Stimulated activated CD8-positive, alpha-beta memory T cell treated with anti-CD3 and anti-CD28 coated beads, Interleukin-2, amount 100 ng/mL, for 48 hours (primary cell): ENCODE data around the gene TMEM63A.
A peak's percentile ranks its signal among the peaks of the same experiment; 100 is the strongest.
"Not testable (repeated sequence)": the region's sequence is repeated elsewhere in the genome, so short reads cannot be mapped to it uniquely, and the experiment has no call there.

ENCODE experiments used
- DNase-seq, 2 donors: peaks; one replicate each; pipeline ENCODE4 v3.0.0-alpha.2; 2020; ENCODE audit warnings: low read depth in 2 of 2

TMEM63A gene

DNA sequence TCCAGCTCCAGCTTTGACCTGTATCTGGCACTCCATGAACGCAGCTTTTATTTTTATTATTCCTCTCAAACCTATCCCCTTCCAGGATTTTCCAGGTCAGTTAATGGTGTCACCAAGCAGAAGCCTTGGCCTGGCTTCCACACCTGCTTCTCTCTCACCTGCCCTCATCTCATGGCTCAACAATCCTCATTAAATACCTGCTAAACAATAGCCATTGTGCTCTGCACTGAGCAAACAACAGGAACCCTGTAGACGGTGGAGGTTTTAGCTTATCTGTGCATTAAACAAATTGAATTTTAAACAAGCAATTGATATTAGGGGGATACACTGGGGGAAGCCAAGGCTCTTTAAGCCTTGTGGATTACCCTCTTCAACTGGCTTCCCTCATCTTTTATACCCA is 26.6 kb upstream of the TMEM63A start:
- no peak for DNase-seq

DNA sequence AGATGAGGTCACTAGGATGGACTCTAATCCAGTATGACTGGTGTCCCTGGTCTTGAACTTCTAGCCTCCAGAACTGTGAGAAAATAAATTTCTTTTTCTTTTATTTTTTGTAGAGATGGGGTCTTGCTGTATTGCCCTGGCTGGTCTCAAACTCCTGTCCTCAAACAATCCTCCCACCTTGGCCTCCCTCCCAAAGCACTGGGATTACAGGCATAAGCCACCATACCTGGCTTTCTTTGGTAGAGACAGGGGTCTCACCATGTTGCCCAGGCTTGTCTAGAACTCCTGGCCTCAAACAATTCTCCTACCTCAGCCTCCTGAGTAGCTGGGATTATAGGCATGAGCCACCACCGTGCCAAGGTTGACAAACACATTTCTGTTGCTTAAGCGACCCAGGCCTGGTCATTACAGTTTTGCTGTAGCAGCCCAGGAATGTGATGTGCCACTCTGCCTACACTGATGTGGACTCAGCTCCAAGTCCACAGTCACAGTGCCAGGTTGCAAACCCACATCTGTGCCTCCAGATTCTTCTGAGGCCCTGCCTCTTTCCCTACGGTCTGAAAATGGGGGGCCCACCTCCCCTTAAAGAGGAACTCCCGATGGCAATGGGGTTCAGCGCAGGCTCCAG is 25.9 kb upstream of the TMEM63A start:
- DNase-seq, result no peak

GRCh38 chr1:225907341-225907740 is 25.2 kb upstream of the TMEM63A start:
- no peak for DNase-seq

GRCh38 chr1:225906467-225906866 is 24.3 kb upstream of the TMEM63A start:
- DNase-seq, result no peak

DNA sequence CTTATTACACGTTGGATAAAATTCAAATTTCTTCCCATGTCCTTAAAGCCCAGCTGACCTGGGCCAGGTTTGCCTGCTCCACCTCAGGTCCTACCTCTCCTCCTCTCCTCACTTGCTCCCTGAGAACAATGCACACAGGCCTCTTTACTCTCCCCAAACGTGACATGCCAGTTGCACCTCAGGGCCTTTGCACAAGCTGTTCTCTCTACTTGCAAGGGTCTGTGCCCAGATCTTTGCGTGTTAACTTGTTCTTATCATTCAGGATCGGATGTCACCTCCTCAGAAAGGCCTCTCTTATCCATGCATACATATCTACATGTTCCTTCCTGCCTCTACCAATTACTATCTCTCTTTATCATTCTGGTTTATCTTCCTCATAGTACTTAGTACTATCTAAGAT is 21.4 kb upstream of the TMEM63A start:
- no peak for DNase-seq

DNA sequence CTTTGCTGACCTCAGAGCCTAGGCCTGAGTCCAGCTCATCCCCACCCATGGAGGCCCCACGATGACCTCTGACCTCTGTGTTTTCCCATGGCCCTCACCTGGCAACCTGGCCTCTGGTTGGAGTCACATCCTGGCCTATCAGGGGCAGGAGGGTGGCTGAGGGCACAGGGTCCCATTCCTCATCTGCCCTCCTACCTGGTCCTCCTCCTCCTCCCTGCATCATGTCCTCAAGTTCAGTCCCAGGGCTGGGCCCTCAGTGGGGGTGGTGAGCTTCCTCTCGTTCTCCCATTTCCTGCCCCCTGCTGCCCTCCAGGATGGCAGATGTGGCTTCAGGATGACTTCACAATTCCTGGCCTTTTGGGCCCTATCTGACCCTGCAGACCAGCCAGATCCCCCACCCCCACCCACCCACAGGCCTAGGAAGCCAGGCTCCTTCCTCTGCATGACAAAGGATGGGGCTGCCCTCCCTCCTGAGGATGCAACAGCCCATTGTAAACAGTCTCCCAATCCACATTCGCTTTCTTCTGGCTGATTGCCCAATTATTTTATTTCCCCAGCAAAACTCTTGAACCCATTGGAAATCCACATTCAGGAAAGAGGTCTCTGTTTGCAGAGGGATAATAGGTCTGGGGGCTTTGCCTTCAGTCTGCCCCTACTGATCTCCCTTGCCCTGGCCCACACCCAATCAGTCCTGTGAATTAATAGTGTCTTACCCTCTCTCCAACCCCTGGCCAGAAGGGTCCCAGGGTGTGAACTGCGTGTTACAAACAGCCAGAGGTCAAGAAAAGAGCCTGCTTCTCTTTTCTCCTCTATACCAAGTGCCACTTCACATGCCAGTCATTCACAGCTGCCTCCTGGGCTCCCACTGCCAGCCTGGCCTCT is 17.1 kb upstream of the TMEM63A start:
- DNase-seq, result no peak

DNA sequence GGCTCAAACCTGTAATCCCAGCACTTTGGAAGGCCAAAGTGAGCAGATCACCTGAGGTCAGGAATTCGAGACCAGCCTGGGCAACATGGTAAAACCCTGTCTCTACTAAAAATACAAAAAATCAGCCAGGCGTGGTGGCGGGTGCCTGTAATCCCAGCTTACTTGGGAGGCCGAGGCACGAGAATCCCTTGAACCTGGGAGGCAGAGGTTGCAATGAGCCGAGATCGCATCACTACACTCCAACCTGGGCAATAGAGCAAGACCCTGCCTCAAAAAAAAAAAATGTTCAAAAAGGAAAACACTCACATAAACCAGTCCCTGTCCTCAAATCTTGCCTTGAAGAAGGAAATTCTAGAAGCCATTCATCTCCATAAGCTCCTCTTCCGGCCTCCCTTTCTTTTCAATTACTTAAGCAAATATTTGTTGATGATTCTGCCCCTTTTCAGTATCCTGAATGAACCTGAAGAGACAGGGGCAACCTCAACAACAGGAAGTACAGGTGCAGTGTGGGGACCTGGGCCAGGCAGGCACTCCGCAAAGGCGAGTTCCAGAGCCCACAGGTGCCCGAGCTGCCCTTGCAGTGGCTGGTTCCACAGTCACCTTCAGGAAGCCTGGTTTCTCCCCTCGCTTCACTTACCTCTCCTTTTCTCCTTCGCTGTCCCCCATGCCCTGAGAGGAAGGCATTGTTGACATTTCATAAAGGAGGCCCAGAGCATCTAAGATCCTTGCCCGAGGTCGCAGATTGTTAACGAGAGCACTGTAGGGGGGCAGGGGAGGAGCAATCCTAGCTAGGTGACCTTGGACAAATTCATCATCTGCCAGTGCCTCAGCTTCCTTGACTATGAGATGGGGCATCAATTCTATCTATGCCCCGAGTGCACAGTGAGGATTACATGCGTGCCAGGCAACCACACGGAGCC is 15.7 kb upstream of the TMEM63A start:
- DNase-seq, result no peak

DNA sequence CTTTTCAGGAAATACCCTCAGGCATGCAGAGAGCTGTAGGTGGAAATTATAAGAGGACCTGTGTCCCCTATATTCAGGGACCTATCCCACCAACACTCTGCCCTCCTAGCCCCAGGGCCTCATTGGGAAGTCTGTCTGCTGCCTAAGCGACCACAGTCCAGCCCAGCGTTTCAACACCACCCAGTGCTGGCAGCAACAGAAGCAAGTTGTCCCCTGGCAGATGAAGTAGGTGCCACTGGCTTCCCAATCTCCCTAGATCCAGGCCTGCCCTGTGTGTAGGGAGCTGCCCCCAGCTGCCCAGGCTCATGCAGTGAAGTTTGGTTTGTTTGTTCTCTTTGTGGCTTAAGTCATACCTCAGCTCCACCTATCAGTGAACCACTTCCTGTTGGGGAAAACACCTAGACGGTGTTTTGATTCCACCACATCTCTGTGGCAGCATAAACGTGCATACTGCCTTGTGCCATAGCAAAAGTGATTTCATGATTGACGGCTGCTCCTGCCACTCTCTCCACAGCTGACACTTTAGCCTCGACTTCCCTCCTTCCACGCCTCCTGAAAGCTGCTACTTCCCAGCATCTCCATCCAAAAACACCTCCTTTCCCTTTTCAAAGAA is 14.9 kb upstream of the TMEM63A start:
- peak in 1 of 2 donors; percentile 36 for DNase-seq

GRCh38 chr1:225896494-225896893 is 14.3 kb upstream of the TMEM63A start:
- no peak for DNase-seq

DNA sequence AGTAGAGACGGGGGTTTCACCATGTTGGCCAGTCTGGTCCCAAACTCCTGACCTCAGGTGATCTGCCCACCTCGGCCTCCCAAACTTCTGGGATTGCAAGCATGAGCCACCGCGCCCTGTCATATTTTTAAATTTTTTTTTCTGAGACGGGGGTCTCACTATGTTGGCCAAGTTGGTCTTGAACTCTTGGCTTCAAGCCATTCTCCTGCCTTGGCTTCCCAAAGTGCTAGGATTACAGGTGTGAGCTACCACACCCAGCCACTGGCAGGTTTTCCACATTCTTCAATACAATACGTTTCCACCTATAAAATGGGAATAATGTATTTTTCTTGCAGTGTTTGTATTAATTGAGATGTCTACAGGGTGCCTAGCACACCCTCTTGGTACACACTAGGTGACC is 10.1 kb upstream of the TMEM63A start:
- DNase-seq, result no peak

DNA sequence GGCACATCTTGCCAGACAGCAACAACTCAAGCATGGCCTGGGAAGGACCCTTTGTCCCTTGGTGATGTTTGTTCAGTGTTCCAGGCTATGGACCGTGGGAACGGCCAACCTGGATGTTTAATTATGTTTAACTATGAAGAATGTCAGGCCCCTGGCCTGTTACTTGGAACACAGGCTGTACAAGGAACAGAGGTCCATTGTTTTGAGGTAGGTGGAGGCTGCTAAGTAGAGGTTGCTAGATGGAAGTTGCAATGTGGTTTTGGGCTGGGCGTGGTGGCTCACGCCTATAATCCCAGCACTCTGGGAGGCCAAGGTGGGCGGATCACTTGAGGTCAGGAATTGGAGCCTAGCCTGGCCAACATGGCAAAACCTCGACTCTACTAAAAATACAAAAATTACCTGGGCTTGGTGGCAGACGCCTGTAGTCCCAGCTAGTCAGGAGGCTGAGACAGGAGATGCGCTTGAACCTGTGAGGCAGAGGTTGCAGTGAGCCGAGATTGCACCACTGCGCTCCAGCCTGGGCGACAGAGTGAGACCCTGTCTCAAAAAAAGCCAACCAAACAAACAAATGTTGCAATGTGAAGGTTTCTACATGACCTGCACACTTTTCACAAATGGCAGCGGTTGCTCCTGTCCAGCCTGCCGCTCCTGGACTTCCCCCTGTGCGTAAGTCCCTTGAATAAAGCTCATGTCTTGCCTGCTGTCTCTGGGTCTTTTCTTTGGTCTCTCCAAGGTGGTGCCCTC is 9.2 kb upstream of the TMEM63A start:
- DNase-seq, result no peak

DNA sequence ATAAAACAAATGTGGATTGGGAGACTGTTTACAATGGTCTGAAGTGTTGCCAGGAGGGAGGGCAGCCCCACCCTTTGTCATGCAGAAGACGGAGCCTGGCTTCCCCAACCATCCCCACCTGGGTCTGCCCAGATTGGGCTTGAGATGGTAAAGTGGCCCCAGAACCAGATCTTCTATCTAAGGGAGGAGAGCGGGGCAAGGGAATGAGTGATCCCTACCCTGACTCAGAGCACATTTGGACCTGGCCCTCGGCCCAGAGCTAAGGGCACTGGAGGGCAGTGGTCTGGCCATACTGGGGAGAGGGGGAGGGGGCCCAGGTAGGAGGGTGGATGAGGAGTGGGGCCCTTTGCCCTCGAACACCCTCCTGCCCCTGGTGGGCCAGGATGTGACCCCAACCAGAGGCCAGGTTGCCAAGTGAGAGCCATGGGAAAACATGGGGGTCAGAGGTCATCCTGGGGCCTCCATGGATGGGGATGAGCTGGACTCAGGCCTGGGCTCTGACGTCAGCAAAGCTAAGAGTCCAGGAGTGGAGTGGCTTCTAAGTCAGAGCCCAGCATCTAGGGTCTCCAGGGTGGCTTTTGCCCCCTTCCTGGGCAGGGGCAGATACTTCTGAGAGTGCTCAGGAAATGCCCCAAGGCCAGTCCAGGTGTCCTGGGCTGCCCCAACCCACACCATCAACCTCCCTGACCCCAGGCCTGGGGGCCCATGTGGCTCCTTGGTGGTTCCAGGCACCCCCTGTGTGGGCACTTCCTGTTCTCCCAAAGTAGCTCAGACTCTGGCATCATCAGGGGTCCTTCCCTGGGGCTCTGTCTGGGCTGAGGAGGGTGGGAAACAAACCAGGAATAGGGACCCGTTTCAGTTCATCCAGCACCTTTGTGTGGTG is 8.4 kb upstream of the TMEM63A start:
- no peak for DNase-seq

- no peak for DNase-seq
These were observed 7.6 kb upstream of the TMEM63A start for GRCh38 chr1:225889743-225890142.

DNA sequence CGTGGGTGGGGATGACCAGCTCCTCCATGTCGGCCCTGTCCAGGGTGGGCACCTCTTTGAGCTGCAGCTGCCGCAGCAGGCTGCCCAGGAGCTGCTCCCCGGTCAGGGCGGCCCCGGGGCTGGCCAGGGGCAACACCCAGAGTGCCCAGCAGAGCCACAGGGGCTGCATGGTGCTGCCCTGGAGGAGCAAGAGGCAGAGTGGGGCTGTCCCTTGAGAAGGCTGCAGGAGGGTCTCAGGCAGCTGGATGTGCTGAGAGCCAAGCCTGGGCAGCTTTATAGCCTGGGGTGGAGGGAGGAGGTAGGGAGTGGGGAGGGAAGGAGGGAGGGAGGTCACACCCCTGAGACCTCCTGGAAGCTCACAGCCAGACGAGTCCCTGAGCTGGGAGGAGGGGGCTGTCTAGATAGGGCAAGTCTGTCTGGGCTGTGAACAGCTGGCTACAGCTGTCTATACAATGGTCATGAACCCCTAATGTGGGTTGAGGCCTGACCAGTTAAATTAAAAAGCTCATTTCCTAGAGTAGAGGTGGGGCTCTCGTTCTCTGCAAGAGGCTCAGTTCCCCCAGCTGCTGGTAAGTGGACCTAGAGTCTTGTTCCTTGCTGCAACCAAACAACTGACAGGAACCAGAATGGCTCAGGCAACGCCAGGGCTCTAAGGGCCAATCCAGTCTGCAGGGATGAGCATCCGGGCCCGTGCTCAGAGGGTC is 6.9 kb upstream of the TMEM63A start, which contains the start of gene LEFTY1:
Gene LEFTY1 (minus strand): TSS at position 249 of the 704 bp plus-strand sequence. CDS start 80 bp downstream, at position 169.
- no peak for DNase-seq

- DNase-seq, result no peak
These were observed 6.2 kb upstream of the TMEM63A start for GRCh38 chr1:225888289-225888897.

- not testable (repeated sequence) for DNase-seq
These were observed 5.5 kb upstream of the TMEM63A start for GRCh38 chr1:225887554-225888288.

GRCh38 chr1:225887030-225887314 is 4.8 kb upstream of the TMEM63A start:
- no peak for DNase-seq
